Tibial nerve (tissue), 3 donors: ENCODE results near the gene SLC45A3.

Experiments used
- POLR2A ChIP-seq, 2 donors: fragments of 450-650 bp; IDR thresholded peaks; one replicate each; pipeline ENCODE4 v1.6.1; 2017; ENCODE audit warnings: antibody characterized with exemption in 2 of 2, mild to moderate bottlenecking in 2 of 2, moderate library complexity in 2 of 2
- TF ChIP-seq, protein P1 (sequence below), 5 experiments: fragments of 200-600 bp in 3 of 5; fragments of 450-650 bp in 2 of 5; sonication (generic) in 3 of 5; IDR thresholded peaks; one replicate each; pipeline ENCODE4 v1.5.1; 2016 to 2019; ENCODE audit warnings: antibody characterized with exemption in 5 of 5, mild to moderate bottlenecking in 3 of 5, moderate library complexity in 2 of 5

- TF ChIP-seq, protein P1, sequence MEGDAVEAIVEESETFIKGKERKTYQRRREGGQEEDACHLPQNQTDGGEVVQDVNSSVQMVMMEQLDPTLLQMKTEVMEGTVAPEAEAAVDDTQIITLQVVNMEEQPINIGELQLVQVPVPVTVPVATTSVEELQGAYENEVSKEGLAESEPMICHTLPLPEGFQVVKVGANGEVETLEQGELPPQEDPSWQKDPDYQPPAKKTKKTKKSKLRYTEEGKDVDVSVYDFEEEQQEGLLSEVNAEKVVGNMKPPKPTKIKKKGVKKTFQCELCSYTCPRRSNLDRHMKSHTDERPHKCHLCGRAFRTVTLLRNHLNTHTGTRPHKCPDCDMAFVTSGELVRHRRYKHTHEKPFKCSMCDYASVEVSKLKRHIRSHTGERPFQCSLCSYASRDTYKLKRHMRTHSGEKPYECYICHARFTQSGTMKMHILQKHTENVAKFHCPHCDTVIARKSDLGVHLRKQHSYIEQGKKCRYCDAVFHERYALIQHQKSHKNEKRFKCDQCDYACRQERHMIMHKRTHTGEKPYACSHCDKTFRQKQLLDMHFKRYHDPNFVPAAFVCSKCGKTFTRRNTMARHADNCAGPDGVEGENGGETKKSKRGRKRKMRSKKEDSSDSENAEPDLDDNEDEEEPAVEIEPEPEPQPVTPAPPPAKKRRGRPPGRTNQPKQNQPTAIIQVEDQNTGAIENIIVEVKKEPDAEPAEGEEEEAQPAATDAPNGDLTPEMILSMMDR (IDR thresholded peaks at IDR 0.05) = no peak
- no peak for TF ChIP-seq POLR2A (IDR thresholded peaks at IDR 0.05)
Measured at GRCh38 chr1:205662791-205663190, 17.5 kb downstream of the SLC45A3 start.
